H1 (cell line): Measurements from ENCODE around the gene PCDHGB1.
"Not testable (repeated sequence)": the region's sequence is repeated elsewhere in the genome, so short reads cannot be mapped to it uniquely, and the experiment has no call there.

Experiments
- BCL11A ChIP-seq, 2 experiments: IDR thresholded peaks; one replicate each; pipeline ENCODE4 v1.6.1; 2011; ENCODE audit warnings: low read depth in 2 of 2, low read length in 2 of 2, mild to moderate bottlenecking in 2 of 2
- CEBPB ChIP-seq: IDR thresholded peaks from 2 replicates; pipeline ENCODE4 v1.6.1; 2012; ENCODE audit warnings: low read depth, low read length
- CHD2 ChIP-seq: IDR thresholded peaks from 2 replicates; pipeline ENCODE4 v1.6.1; 2012; ENCODE audit warnings: low read length, improper control_type of control experiment
- CREB1 ChIP-seq: IDR thresholded peaks from 2 replicates; pipeline ENCODE4 v1.6.1; 2012; ENCODE audit warnings: inconsistent platforms
- EZH2 ChIP-seq: fragments of 200-600 bp; sonication (generic); IDR thresholded peaks from 2 replicates; pipeline ENCODE4 v1.7.1; 2012; ENCODE audit warnings: low read depth, mild to moderate bottlenecking, moderate library complexity, low read length, inconsistent platforms; ENCODE audit not compliant: severe bottlenecking
- JUND ChIP-seq: IDR thresholded peaks from 2 replicates; pipeline ENCODE4 v1.6.1; 2011; ENCODE audit warnings: mild to moderate bottlenecking, improper control_type of control experiment, low read length
- POLR2AphosphoS5 ChIP-seq: IDR thresholded peaks from 2 replicates; pipeline ENCODE4 v1.6.1; 2011; ENCODE audit warnings: low read depth, low read length
- RXRA ChIP-seq: IDR thresholded peaks from 2 replicates; pipeline ENCODE4 v1.6.1; 2011; ENCODE audit warnings: low read depth, mild to moderate bottlenecking, low read length, moderate library complexity; ENCODE audit not compliant: insufficient read depth
- SP1 ChIP-seq: IDR thresholded peaks from 2 replicates; pipeline ENCODE4 v1.6.1; 2011; ENCODE audit warnings: low read depth, low read length
- SUZ12 ChIP-seq: fragments of 200-600 bp; sonication (generic); IDR thresholded peaks from 2 replicates; pipeline ENCODE4 v1.6.1; 2012; ENCODE audit warnings: mild to moderate bottlenecking, inconsistent platforms, low read length, moderate library complexity, mixed read lengths
- ZNF274 ChIP-seq: IDR thresholded peaks from 2 replicates; pipeline ENCODE4 v1.7.0; 2012; ENCODE audit warnings: low read length, borderline replicate concordance; ENCODE audit errors: extremely low read depth
- TF ChIP-seq, protein P1 (sequence below), 3 experiments: IDR thresholded peaks; 1 replicate in 2 of 3; 2 replicates in 1 of 3; pipeline versions ENCODE4 v1.5.1 to v1.6.1; 2011; ENCODE audit warnings: low read length in 3 of 3, mild to moderate bottlenecking in 3 of 3, inconsistent platforms in 2 of 3, low read depth in 1 of 3, moderate library complexity in 1 of 3; ENCODE audit not compliant: insufficient read depth in 1 of 3; ENCODE audit errors: control extremely low read depth in 1 of 3

DNA sequence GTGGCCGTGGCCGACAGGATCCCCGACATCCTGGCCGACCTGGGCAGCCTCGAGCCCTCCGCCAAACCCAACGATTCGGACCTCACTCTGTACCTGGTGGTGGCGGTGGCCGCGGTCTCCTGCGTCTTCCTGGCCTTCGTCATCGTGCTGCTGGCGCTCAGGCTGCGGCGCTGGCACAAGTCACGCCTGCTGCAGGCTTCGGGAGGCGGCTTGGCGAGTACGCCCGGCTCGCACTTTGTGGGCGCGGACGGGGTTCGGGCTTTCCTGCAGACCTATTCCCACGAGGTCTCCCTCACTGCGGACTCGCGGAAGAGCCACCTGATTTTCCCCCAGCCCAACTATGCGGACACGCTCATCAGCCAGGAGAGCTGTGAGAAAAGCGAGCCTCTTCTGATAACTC is 3.9 kb upstream of the PCDHGB1 start:
- TF ChIP-seq, protein P1, sequence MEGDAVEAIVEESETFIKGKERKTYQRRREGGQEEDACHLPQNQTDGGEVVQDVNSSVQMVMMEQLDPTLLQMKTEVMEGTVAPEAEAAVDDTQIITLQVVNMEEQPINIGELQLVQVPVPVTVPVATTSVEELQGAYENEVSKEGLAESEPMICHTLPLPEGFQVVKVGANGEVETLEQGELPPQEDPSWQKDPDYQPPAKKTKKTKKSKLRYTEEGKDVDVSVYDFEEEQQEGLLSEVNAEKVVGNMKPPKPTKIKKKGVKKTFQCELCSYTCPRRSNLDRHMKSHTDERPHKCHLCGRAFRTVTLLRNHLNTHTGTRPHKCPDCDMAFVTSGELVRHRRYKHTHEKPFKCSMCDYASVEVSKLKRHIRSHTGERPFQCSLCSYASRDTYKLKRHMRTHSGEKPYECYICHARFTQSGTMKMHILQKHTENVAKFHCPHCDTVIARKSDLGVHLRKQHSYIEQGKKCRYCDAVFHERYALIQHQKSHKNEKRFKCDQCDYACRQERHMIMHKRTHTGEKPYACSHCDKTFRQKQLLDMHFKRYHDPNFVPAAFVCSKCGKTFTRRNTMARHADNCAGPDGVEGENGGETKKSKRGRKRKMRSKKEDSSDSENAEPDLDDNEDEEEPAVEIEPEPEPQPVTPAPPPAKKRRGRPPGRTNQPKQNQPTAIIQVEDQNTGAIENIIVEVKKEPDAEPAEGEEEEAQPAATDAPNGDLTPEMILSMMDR (IDR thresholded peaks at IDR 0.05; ENCODE audit: control extremely low read depth in 1 of 3, insufficient read depth in 1 of 3, low read depth in 1 of 3, low read length in 3 of 3) = not testable (repeated sequence)
- not testable (repeated sequence) for TF ChIP-seq POLR2AphosphoS5; EZH2; BCL11A (IDR thresholded peaks at IDR 0.05; ENCODE audit: low read depth in 2 of 2, low read length in 2 of 2); SUZ12; RXRA; ZNF274; CREB1; CHD2; JUND; SP1; CEBPB
